ENCODE results near the gene SSTR1.

DNA sequence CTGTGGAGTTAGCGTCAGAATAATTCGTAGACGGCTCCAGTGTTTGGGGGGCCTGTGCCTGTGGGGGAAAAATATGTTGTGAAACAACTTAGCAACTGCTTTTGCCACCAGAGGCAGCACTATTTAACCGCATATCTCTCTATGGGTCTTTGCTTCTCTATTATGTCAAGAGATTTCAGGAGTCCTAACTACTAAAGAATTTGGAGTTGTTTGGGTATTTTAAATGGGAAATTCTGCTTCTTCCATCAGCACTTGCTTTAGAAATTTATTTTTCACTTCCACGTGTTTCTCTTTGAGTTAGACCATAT lies 48.8 kb downstream of the SSTR1 start:
- TF ChIP-seq, protein P1, sequence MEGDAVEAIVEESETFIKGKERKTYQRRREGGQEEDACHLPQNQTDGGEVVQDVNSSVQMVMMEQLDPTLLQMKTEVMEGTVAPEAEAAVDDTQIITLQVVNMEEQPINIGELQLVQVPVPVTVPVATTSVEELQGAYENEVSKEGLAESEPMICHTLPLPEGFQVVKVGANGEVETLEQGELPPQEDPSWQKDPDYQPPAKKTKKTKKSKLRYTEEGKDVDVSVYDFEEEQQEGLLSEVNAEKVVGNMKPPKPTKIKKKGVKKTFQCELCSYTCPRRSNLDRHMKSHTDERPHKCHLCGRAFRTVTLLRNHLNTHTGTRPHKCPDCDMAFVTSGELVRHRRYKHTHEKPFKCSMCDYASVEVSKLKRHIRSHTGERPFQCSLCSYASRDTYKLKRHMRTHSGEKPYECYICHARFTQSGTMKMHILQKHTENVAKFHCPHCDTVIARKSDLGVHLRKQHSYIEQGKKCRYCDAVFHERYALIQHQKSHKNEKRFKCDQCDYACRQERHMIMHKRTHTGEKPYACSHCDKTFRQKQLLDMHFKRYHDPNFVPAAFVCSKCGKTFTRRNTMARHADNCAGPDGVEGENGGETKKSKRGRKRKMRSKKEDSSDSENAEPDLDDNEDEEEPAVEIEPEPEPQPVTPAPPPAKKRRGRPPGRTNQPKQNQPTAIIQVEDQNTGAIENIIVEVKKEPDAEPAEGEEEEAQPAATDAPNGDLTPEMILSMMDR (IDR thresholded peaks at IDR 0.05), result no peak
- TF ChIP-seq POLR2A (IDR thresholded peaks at IDR 0.05), result no peak

Measured in Peyer's patch (tissue), 4 donors.